ENCODE measurements around the gene ZNF175. TPM values are rescaled to one million over a fixed set of nuclear protein-coding genes. Genes with fewer than 3 reads are reported as not detected.

ZNF175 gene
- total RNA-seq, 2 donors from 2014 or later: 4.3 to 9.0 TPM

DNA sequence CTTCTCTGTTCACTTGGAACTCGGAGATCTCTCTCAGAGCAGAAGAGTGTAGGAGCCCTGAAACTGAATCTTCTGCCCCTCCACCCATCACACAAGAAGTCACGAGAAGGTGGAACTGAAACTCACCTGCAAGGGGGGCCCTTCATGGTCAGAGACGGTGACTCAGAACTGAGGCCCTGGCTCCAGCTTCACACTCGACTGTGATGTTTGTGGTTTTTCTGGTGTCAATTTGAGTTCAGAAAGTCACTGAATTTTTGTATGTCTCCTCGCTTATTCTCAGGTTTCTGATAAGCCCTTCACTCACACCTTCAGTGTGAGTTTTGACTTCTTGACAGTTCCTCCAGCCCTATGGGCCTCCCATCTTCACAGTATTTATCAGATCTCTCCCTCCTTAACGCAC, 36.0 kb downstream of the ZNF175 start:
- WGBS: 68% methylated on average over 6 of the region's 6 CpGs
- Histone ChIP-seq H3K4me1 (replicated peaks) (no peaks in the 10 kb centered on the region), H3K9me3 (no peaks in the 10 kb centered on the region), H3K27me3 (replicated peaks; ENCODE audit: insufficient read depth) (no peaks in the 10 kb centered on the region), H3K27ac (no peak overlapping the region), H3K36me3 (no peaks in the 10 kb centered on the region), H3K4me3 (no peak overlapping the region)
- intact Hi-C loops (cut with DNase I): no loop called here
- no peak for TF ChIP-seq POLR2A (IDR thresholded peaks at IDR 0.05)
- TF ChIP-seq POLR2AphosphoS5 (IDR thresholded peaks at IDR 0.05): no peak
- TF ChIP-seq, protein P1, sequence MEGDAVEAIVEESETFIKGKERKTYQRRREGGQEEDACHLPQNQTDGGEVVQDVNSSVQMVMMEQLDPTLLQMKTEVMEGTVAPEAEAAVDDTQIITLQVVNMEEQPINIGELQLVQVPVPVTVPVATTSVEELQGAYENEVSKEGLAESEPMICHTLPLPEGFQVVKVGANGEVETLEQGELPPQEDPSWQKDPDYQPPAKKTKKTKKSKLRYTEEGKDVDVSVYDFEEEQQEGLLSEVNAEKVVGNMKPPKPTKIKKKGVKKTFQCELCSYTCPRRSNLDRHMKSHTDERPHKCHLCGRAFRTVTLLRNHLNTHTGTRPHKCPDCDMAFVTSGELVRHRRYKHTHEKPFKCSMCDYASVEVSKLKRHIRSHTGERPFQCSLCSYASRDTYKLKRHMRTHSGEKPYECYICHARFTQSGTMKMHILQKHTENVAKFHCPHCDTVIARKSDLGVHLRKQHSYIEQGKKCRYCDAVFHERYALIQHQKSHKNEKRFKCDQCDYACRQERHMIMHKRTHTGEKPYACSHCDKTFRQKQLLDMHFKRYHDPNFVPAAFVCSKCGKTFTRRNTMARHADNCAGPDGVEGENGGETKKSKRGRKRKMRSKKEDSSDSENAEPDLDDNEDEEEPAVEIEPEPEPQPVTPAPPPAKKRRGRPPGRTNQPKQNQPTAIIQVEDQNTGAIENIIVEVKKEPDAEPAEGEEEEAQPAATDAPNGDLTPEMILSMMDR (IDR thresholded peaks at IDR 0.05): no peak
- no peak for DNase-seq (ENCODE audit: low spot score)

DNA sequence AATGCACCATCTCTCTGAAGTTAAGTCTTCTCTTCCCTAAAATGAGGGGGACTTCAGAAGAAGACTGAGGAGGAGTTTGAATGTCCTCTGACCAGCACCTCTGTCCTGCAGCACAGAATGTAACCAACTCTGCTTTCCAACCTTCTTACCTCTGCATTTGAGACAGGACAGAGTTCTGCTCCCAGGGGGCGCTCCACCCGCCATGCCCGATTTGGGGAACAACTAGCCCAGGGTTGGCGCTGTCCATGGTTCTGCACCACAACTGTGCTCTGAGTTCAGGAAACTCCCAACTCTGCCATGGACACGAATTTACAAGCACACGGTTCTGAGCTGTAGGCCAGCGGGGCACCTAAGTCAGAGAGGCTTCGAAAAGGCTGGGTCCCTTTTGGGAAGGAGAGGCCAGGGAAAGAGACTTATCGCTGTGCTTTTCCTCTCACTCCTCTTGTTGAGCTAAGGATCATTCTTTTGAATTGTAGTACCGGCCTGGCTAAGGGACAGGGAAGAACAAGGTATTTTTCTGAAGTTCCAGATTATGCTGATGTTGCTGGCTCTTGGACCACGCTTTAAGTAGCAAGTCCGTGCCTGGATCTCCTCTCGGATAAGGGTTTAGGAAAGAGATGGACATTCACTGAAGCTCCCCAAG, 37.0 kb downstream of the ZNF175 start:
- H3K27me3 ChIP-seq (replicated peaks; ENCODE audit: insufficient read depth): no peaks in the 10 kb centered on the region
- H3K4me3 ChIP-seq: no peak overlapping the region
- WGBS: 23% methylated on average over 13 of the region's 13 CpGs
- peak; percentile 30 for DNase-seq (ENCODE audit: low spot score)
- no peaks in the 10 kb centered on the region for H3K9me3 ChIP-seq
- H3K27ac ChIP-seq: no peak overlapping the region
- intact Hi-C loops (cut with DNase I): no loop called here
- no peaks in the 10 kb centered on the region for H3K4me1 ChIP-seq (replicated peaks)
- TF ChIP-seq POLR2AphosphoS5 (IDR thresholded peaks at IDR 0.05): no peak
- TF ChIP-seq, protein P1 (IDR thresholded peaks at IDR 0.05): peak in 2 of 4 experiments; percentile 30 to 64
- no peaks in the 10 kb centered on the region for H3K36me3 ChIP-seq

DNA sequence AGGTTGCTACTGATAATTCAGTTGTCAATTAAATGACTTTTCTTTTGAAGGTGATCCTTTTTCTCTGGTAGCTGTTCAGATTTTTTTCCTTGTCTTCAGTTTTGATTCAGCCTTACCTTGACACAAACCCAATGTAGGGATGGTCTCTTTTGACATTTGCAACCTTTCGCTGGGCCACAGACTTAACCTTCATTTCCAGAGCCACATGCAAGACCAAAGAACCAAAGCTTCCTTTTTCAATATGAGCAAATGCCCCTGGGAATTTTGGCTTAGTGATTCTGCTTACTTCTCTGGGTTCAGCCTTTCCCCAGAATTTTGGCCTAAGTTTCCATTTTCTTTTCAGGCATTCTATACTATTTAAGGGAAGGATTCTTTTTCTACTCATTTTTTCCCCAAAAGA, 39.5 kb downstream of the ZNF175 start:
- Histone ChIP-seq H3K27me3 (replicated peaks; ENCODE audit: insufficient read depth) (no peaks in the 10 kb centered on the region), H3K9me3 (no peaks in the 10 kb centered on the region), H3K27ac (no peak overlapping the region), H3K4me1 (replicated peaks) (no peaks in the 10 kb centered on the region), H3K4me3 (no peak overlapping the region), H3K36me3 (no peaks in the 10 kb centered on the region)
- TF ChIP-seq, protein P1 (IDR thresholded peaks at IDR 0.05): no peak
- no peak for TF ChIP-seq POLR2AphosphoS5 (IDR thresholded peaks at IDR 0.05)
- no peak for TF ChIP-seq POLR2A (IDR thresholded peaks at IDR 0.05)
- no peak for DNase-seq (ENCODE audit: low spot score)
- intact Hi-C loops (cut with DNase I): no loop called here
- WGBS: 83% methylated on average over 1 of the region's 1 CpG

DNA sequence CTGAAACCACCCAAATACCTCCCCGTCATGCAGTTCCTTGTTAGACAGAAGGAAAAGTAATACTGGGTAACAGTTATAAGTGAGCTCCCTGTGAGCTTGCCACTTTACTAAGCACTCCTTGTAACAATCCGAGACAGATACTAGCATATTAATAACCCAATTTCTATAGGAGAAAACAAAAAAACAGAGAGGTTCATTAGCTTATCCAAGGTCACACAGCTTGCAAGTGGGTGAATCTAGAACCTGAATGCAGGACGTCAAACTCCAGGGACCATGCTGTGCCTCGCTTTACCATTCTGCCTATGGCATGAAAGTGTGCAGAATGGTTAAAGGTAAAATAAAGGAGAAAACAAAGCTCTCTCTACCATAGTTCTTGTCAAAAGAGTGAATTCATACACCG, 43.7 kb downstream of the ZNF175 start:
- Histone ChIP-seq H3K4me3 (no peak overlapping the region), H3K27me3 (replicated peaks; ENCODE audit: insufficient read depth) (no peaks in the 10 kb centered on the region), H3K4me1 (replicated peaks) (no peaks in the 10 kb centered on the region), H3K9me3 (no peaks in the 10 kb centered on the region), H3K36me3 (no peaks in the 10 kb centered on the region), H3K27ac (no peak overlapping the region)
- TF ChIP-seq POLR2AphosphoS5 (IDR thresholded peaks at IDR 0.05) (no peak), POLR2A (IDR thresholded peaks at IDR 0.05) (no peak)
- TF ChIP-seq, protein P1 (IDR thresholded peaks at IDR 0.05): no peak
- no peak for DNase-seq (ENCODE audit: low spot score)
- WGBS: 65% methylated on average over 5 of the region's 5 CpGs
- intact Hi-C loops (cut with DNase I): no loop called here

DNA sequence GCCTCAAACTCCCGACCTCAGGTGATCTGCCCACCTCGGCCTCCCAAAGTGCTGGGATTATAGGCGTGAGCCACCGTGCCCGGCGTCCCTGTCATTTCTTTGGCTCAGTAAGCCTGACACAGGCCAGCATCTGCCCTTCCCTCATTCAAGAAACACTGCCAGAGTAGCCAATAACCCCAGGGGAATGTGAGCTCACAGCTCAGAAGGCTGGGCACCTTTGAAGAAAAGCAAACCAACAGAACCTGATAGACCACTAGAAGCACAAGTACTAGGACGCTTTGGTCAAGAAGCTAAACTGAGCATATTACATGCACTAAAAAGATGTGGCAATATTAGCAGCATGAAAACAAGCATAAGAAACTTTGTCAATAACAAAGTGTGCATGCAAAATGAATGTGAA, 44.9 kb downstream of the ZNF175 start:
- no peak for DNase-seq (ENCODE audit: low spot score)
- H3K27me3 ChIP-seq (replicated peaks; ENCODE audit: insufficient read depth): no peaks in the 10 kb centered on the region
- no peaks in the 10 kb centered on the region for H3K4me1 ChIP-seq (replicated peaks)
- H3K9me3 ChIP-seq: no peaks in the 10 kb centered on the region
- TF ChIP-seq POLR2AphosphoS5 (IDR thresholded peaks at IDR 0.05): no peak
- no peak for TF ChIP-seq POLR2A (IDR thresholded peaks at IDR 0.05)
- TF ChIP-seq, protein P1 (IDR thresholded peaks at IDR 0.05): no peak
- no peaks in the 10 kb centered on the region for H3K36me3 ChIP-seq
- 69% methylated on average over 7 of the region's 7 CpGs for WGBS
- intact Hi-C loops (cut with DNase I): no loop called here
- H3K4me3 ChIP-seq: no peak overlapping the region
- H3K27ac ChIP-seq: no peak overlapping the region

Data from prostate gland (tissue), 2 donors.